Stimulated activated CD8-positive, alpha-beta memory T cell treated with anti-CD3 and anti-CD28 coated beads, Interleukin-12 subunit alpha, Interleukin-12 subunit beta, amount 100 ng/mL, for 24 hours (primary cell): Measurements from ENCODE around the gene POU2AF1.

Source experiments
- DNase-seq: peaks from one replicate; pipeline ENCODE4 v3.0.0-alpha.2; 2020; ENCODE audit errors: extremely low read depth

Gene POU2AF1

DNA sequence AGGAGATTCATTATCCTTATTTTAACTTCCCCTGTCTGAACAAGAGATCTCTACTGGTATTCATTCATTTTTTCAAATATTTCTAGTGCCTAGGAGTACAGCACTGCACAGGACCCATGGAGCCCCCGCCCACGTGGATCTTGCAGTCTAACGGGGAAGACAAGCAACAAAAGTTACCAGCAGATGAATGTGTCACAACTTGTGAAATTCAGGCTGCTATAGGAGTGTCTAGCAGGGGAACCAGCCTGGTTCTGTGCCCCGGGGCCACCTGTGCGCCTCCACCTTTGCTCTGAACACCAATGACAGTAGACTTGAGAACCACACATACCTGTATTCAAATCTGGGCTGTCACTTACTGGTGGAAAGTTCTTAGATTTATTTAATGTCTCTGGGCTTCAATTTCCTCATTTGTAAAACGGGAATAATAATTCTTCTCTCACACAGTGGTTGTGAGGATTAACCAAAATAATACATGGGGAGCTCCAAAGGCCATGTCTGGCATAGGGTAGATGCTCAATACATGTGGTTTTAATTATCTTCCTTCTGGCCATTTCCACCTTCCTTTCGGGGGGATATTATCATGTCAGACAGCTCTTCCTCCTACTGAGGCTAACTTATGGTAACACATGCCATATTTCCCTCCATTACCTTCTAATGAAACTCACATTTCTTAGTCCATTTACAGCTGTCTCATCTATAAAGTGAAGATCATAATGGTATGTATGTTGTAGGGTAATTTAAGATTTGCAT lies 17.8 kb downstream of the POU2AF1 start:
- no peak for DNase-seq

- DNase-seq = no peak
These were observed 18.7 kb downstream of the POU2AF1 start for GRCh38 chr11:111360150-111361043.

DNA sequence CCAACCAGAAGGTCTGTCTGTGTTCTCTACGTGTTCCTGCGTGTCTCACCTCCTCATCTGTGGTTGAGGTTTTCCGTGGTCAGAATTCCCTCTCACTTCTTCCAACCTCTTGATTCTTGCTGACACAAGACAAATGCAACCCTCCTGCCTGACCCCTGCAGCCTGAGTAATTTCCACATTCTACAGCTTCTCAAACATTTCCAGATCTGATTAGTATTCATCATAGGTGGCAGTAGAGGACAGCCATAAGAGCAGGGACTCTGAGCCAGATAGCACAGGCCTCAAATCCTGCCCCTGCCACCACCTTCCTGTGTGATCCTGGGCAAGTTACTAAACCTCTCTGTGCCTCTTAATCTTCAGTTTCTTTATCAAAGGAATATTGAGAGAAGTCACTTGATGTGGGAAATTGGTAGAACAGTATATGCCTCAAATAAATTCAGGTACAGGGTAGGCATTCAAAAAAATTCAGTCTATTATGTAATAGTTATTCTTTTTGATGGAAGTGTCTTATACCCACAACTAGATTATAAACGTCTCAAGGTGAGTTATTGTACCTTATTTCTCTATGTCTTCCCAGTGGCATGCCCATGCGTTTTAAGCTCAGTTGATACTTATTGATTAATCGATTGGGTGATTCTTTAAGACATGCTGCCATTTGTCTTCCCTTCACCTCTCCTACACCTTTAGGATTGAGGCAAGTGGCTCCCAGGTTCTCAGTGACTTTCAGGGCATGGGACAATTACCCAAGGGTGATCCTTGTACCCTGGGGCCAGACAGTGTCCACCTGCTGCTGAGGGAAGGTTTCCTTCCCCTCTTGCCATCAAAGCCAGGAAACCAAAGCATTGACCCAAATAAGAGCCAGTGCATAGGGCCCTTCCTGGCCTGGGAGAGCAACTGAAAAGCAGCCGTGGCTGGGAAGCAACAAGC lies 19.6 kb downstream of the POU2AF1 start:
- DNase-seq = no peak

DNA sequence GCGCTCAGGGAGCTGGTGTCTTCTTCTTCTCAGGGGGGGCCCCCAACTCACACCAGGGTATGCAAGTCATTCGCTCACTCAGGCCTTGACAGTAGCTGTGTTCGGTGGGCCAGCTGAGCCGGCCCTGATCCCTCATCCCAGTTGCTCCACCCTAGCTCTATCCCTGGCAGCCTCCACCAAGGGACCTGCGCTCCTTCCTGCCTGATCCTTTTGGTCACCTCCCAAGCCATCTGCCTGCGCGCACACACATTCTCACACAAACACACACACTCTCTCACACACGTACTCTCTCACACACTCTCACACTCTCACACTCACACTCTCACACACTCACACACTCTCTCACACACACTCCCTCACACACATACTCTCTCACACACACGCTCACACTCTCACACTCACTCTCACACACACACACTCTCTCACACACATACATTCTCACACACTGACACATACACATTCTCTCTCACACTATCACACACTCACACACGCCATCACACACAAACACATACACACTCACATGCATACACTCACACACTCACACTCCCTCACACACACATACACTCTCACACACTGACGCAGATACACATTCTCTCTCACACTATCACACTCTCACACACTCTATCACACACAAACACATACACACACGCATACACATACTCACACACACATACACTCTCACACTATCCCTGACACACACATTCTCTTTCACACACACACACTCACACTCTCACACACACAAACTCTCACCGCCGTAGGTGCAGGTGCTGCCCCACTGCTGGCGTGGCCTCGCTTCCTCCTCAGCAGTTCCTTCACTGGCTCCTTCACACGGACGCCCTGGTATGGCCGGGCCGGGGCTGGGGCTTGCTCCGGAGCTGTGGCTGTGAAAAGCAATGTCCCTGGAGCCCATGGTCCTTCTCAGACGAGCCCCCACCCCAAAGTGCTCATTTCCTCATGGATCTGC lies 20.8 kb downstream of the POU2AF1 start:
- no peak for DNase-seq

- DNase-seq = no peak
These were observed 21.7 kb downstream of the POU2AF1 start for GRCh38 chr11:111357150-111358037.

GRCh38 chr11:111356660-111357048 lies 22.4 kb downstream of the POU2AF1 start:
- DNase-seq = no peak

DNA sequence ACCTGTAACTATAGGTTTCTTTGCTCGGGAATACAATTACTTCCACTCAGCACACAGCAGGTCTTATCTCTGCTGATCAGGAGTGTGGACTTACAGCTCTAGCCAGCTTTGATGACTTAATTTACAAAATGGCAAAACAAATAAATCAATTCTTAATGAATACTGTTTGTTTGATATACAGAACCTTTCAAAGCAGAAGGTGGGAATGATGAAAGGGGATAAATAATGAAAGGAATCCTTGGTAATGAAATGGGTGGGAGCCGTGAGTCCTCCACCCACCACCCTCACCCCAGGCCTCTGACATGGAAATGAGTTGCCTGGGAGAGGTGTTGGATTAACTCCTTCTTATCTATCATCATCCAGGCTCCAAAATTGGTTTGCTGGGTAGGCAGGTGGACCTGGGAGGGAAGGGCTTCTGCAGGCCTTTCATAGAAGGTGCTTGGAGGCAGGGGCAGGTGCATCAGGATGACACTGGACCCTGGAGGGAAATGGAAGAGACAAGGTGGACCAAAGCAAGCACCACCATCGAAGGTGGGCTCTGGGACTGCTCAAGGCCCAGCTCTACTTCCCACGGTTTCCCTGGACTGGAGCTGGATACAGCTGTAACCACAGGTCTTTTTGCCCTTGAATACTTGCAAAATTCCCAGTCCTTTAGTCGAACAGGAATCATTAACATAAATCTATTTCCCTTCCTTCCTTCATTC lies 23.0 kb downstream of the POU2AF1 start:
- DNase-seq = no peak

GRCh38 chr11:111355101-111355500 lies 24.0 kb downstream of the POU2AF1 start:
- DNase-seq = no peak

- no peak for DNase-seq
These were observed 24.5 kb downstream of the POU2AF1 start for GRCh38 chr11:111354601-111354891.

GRCh38 chr11:111353776-111354600 lies 25.1 kb downstream of the POU2AF1 start:
- DNase-seq = no peak

- no peak for DNase-seq
These were observed 26.0 kb downstream of the POU2AF1 start for GRCh38 chr11:111352935-111353710.

DNA sequence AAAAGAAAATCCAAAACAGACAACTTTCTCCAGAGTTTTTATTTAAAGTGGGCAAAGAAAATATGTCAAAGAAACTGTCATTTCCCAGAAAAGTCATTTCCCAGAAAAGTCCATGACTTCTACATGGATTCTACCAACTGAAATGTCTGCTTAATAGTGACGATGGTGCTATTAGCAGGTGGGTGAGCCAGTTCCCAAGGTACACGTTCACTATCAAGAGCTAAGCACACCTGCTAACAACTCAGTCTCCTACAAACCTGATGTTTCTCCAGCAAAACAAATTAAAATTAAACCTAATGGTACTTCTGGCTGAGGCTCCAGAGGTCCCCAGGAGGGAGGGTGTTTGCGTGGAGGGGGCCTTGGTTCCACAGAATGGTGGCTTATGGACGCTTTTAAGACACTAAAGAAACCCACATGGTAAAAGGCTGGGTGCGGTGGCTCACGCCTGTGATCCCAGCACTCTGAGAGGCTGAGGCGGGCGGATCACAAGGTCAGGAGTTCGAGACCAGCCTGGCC lies 26.8 kb downstream of the POU2AF1 start:
- no peak for DNase-seq

DNA sequence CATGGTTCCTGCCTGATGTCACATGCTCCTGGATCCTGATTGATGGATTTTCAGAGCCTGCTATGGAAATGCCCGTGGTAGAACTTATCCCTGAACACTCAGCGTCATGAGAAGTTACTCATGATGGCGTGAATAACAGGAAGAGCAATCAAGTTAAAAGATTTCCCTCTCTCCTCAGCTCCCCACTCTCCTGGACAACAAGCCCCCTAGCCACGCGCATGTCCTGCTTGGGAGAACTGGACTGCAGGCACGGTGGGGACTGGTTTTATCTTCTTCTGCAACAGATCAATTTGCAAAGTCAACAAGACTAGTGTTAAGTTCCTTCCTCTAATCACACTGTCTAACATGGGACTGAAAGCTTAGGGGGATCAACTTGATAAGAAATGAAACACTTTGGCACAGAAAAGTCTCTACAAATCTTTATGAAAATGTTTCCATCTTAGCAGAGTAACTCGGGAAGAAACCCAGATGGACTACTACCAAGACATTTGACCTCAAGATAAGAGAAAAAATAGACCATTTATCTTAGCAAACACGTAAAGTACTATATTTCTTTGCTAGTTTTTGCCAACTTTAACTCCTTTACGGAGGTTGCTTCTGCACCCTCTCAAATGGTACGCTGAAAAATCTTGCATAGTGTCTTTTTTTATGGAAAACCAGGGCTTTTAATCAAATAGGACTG lies 27.6 kb downstream of the POU2AF1 start:
- DNase-seq = no peak

DNA sequence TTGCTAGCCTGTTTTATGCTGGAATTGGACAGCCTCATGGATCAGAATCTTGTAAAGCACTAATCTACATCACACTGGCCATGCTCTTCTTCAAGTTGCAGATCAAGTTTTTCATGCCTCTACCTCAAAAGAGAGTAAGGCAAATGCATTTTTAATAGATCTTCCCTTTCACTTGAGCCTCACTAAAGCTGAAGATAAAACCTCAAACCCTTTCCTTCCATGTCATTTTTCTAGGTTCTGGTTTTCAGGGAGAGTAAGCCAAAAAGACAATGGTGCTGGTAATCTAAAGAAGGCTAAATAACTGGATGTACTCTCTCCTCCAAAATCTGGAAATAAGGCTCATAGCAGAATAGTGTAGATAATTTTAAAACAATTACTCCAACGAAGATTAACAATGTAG lies 28.3 kb downstream of the POU2AF1 start:
- DNase-seq = no peak

DNA sequence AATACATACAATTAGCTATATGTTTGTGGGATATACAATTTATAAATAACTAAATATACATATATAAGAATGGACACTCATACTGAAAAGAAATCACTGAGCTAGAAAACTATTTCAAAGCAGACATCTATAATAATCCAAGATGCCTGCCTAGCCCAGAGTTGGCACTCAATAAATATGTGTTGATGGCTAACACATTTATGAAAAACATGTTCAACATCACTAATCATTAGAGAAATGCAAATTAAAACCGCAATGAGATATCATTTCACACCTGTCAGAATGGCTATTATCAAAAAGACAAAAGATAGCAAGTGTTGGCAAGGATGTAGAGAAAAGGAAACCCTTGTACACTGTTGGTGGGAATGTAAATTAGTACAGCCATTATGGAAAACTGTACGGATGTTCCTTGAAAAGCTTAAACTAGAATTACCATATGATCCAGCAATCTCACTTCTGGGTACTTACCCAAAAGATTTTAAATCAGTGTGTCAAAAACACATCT lies 29.8 kb downstream of the POU2AF1 start:
- DNase-seq = no peak

GRCh38 chr11:111348147-111348546 lies 30.9 kb downstream of the POU2AF1 start:
- no peak for DNase-seq

- DNase-seq = no peak
These were observed 31.4 kb downstream of the POU2AF1 start for GRCh38 chr11:111347723-111348115.
